Measurements from ENCODE around the gene CSNK1D.
A peak's percentile ranks its signal among the peaks of the same experiment; 100 is the strongest.

The CSNK1D gene

GRCh38 chr17:82215095-82215971 lies 58.2 kb downstream of the CSNK1D start:
- peaks cover 12% of the 10 kb centered on the region for H3K79me2 ChIP-seq (ENCODE audit: control insufficient read depth, low read length)
- TF ChIP-seq CTCF (IDR thresholded peaks at IDR 0.05; ENCODE audit: low read depth, low read length, poor library complexity, severe bottlenecking) = no peak
- TF ChIP-seq EZH2phosphoT487 (IDR thresholded peaks at IDR 0.05; ENCODE audit: borderline replicate concordance, low read length) = no peak
- no peaks in the 10 kb centered on the region for H4K20me1 ChIP-seq (ENCODE audit: control insufficient read depth, insufficient read depth, low read depth, low read length)
- peaks cover 5% of the 10 kb centered on the region for H3K27me3 ChIP-seq (ENCODE audit: control insufficient read depth, low read length)
- no peak overlapping the region for H3K4me2 ChIP-seq (ENCODE audit: low read length)
- H3K9me2 ChIP-seq (replicated peaks; ENCODE audit: control insufficient read depth, low read length) = no peaks in the 10 kb centered on the region
- H3F3A ChIP-seq (ENCODE audit: control insufficient read depth, insufficient read depth) = no peaks in the 10 kb centered on the region; the same call in 1 of the 2 replicates
- peaks cover 28% of the 10 kb centered on the region for H3K4me1 ChIP-seq (ENCODE audit: control insufficient read depth, low read length)
- H3K36me3 ChIP-seq (ENCODE audit: control insufficient read depth, low read length) = no peaks in the 10 kb centered on the region
- no peak overlapping the region for H3K27ac ChIP-seq (ENCODE audit: low read depth, low read length)
- no peaks in the 10 kb centered on the region for H3K9me3 ChIP-seq (ENCODE audit: control insufficient read depth, insufficient read depth, low read length)
- no peak overlapping the region for H3K4me3 ChIP-seq (ENCODE audit: low read length)

GRCh38 chr17:82214012-82214628 lies 59.4 kb downstream of the CSNK1D start:
- Histone ChIP-seq H3K36me3 (ENCODE audit: control insufficient read depth, low read length) (no peaks in the 10 kb centered on the region), H3K27me3 (ENCODE audit: control insufficient read depth, low read length) (peaks cover 5% of the 10 kb centered on the region), H4K20me1 (ENCODE audit: control insufficient read depth, insufficient read depth, low read depth, low read length) (no peaks in the 10 kb centered on the region), H3F3A (ENCODE audit: control insufficient read depth, insufficient read depth) (no peaks in the 10 kb centered on the region; the same call in 1 of the 2 replicates), H3K9me3 (ENCODE audit: control insufficient read depth, insufficient read depth, low read length) (no peaks in the 10 kb centered on the region), H3K27ac (ENCODE audit: low read depth, low read length) (no peak overlapping the region), H3K4me2 (ENCODE audit: low read length) (no peak overlapping the region), H3K79me2 (ENCODE audit: control insufficient read depth, low read length) (peaks cover 12% of the 10 kb centered on the region), H3K9me2 (replicated peaks; ENCODE audit: control insufficient read depth, low read length) (no peaks in the 10 kb centered on the region), H3K4me1 (ENCODE audit: control insufficient read depth, low read length) (peaks cover 28% of the 10 kb centered on the region), H3K4me3 (ENCODE audit: low read length) (no peak overlapping the region)
- TF ChIP-seq CTCF (IDR thresholded peaks at IDR 0.05; ENCODE audit: low read depth, low read length, poor library complexity, severe bottlenecking) = no peak
- TF ChIP-seq EZH2phosphoT487 (IDR thresholded peaks at IDR 0.05; ENCODE audit: borderline replicate concordance, low read length) = no peak

- H3K36me3 ChIP-seq (ENCODE audit: control insufficient read depth, low read length) = no peaks in the 10 kb centered on the region
- no peak overlapping the region for H3K27ac ChIP-seq (ENCODE audit: low read depth, low read length)
- no peaks in the 10 kb centered on the region for H3K9me2 ChIP-seq (replicated peaks; ENCODE audit: control insufficient read depth, low read length)
- H3K4me3 ChIP-seq (ENCODE audit: low read length) = peak overlapping the region; percentile 94
- H3F3A ChIP-seq (ENCODE audit: control insufficient read depth, insufficient read depth) = no peaks in the 10 kb centered on the region; the same call in 1 of the 2 replicates
- H3K79me2 ChIP-seq (ENCODE audit: control insufficient read depth, low read length) = peaks cover 12% of the 10 kb centered on the region
- peaks cover 31% of the 10 kb centered on the region for H3K4me1 ChIP-seq (ENCODE audit: control insufficient read depth, low read length)
- no peaks in the 10 kb centered on the region for H4K20me1 ChIP-seq (ENCODE audit: control insufficient read depth, insufficient read depth, low read depth, low read length)
- H3K27me3 ChIP-seq (ENCODE audit: control insufficient read depth, low read length) = peaks cover 5% of the 10 kb centered on the region
- H3K4me2 ChIP-seq (ENCODE audit: low read length) = peak overlapping the region; percentile 97
- H3K9me3 ChIP-seq (ENCODE audit: control insufficient read depth, insufficient read depth, low read length) = no peaks in the 10 kb centered on the region
- no peak for TF ChIP-seq CTCF (IDR thresholded peaks at IDR 0.05; ENCODE audit: low read depth, low read length, poor library complexity, severe bottlenecking)
- TF ChIP-seq EZH2phosphoT487 (IDR thresholded peaks at IDR 0.05; ENCODE audit: borderline replicate concordance, low read length) = no peak
These were observed 60.1 kb downstream of the CSNK1D start for GRCh38 chr17:82213251-82214011.
